Measurements from ENCODE around the gene CSF1R. TPM values are rescaled to one million over a fixed set of nuclear protein-coding genes. Genes with fewer than 3 reads are reported as not detected.

Gene CSF1R
- total and polyA plus RNA-seq, 12 donors, result 4.8 to 83.9 (median 10.6) TPM

- intact Hi-C loops (cut with DNase I), result no loop called here
- no peaks in the 10 kb centered on the region for H3K9me3 ChIP-seq
- H3K4me1 ChIP-seq, result peaks cover 0 to 58% (median 0%) of the 10 kb centered on the region in 9 donors
- 76 to 81% methylated on average over 14 of the region's 14 CpGs for WGBS, 2 donors
- no peak for TF ChIP-seq CTCF (IDR thresholded peaks at IDR 0.05)
- H3K27me3 ChIP-seq, result no peaks in the 10 kb centered on the region
- H3K27ac ChIP-seq, result no peak overlapping the region
- DNase-seq (no peak), ATAC-seq (peak in 2 of 8 donors; percentile 17 to 19)
- peaks cover 0 to 85% (median 36%) of the 10 kb centered on the region in 9 donors for H3K36me3 ChIP-seq
- H3K4me3 ChIP-seq, result no peak overlapping the region
These were observed 30.9 kb downstream of the CSF1R start for GRCh38 chr5:150055326-150056074.

GRCh38 chr5:150054569-150054968 lies 31.8 kb downstream of the CSF1R start:
- ATAC-seq, result no peak
- Histone ChIP-seq H3K27me3 (no peaks in the 10 kb centered on the region), H3K4me3 (no peak overlapping the region), H3K27ac (no peak overlapping the region), H3K4me1 (peaks cover 0 to 60% (median 0%) of the 10 kb centered on the region in 9 donors), H3K9me3 (no peaks in the 10 kb centered on the region), H3K36me3 (peaks cover 5 to 90% (median 45%) of the 10 kb centered on the region in 9 donors)
- WGBS, 2 donors, result 98 to 100% methylated on average over 2 of the region's 2 CpGs
- no peak for DNase-seq
- no peak for TF ChIP-seq CTCF (IDR thresholded peaks at IDR 0.05)
- intact Hi-C loops (cut with DNase I), result no loop called here

GRCh38 chr5:150053713-150054392 lies 32.5 kb downstream of the CSF1R start:
- peak overlapping the region in 1 of 10 donors; percentile 65 for H3K27ac ChIP-seq
- H3K4me1 ChIP-seq, result peaks cover 0 to 54% (median 0%) of the 10 kb centered on the region in 9 donors
- no peaks in the 10 kb centered on the region for H3K9me3 ChIP-seq
- DNase-seq (no peak), ATAC-seq (no peak)
- H3K27me3 ChIP-seq, result no peaks in the 10 kb centered on the region
- WGBS, 2 donors, result 77 to 87% methylated on average over 14 of the region's 14 CpGs
- peaks cover 10 to 97% (median 52%) of the 10 kb centered on the region in 9 donors for H3K36me3 ChIP-seq
- no peak for TF ChIP-seq CTCF (IDR thresholded peaks at IDR 0.05)
- intact Hi-C loops (cut with DNase I), result no loop called here
- no peak overlapping the region for H3K4me3 ChIP-seq

GRCh38 chr5:150052956-150053712 lies 33.2 kb downstream of the CSF1R start:
- H3K36me3 ChIP-seq, result peaks cover 13 to 100% (median 59%) of the 10 kb centered on the region in 9 donors
- WGBS, 2 donors, result 86 to 87% methylated on average over 9 of the region's 9 CpGs
- no peak overlapping the region for H3K4me3 ChIP-seq
- no peak for ATAC-seq
- peak overlapping the region in 1 of 10 donors; percentile 65 for H3K27ac ChIP-seq
- no peak for DNase-seq
- peaks cover 0 to 47% (median 0%) of the 10 kb centered on the region in 9 donors for H3K4me1 ChIP-seq
- no peaks in the 10 kb centered on the region for H3K9me3 ChIP-seq
- TF ChIP-seq CTCF (IDR thresholded peaks at IDR 0.05), result no peak
- no peaks in the 10 kb centered on the region for H3K27me3 ChIP-seq
- intact Hi-C loops (cut with DNase I), result no loop called here
